Measurements from ENCODE around the gene RHCE.
A peak's percentile ranks its signal among the peaks of the same experiment; 100 is the strongest.
"Not testable (repeated sequence)": the region's sequence is repeated elsewhere in the genome, so short reads cannot be mapped to it uniquely, and the experiment has no call there.

RHCE gene

DNA sequence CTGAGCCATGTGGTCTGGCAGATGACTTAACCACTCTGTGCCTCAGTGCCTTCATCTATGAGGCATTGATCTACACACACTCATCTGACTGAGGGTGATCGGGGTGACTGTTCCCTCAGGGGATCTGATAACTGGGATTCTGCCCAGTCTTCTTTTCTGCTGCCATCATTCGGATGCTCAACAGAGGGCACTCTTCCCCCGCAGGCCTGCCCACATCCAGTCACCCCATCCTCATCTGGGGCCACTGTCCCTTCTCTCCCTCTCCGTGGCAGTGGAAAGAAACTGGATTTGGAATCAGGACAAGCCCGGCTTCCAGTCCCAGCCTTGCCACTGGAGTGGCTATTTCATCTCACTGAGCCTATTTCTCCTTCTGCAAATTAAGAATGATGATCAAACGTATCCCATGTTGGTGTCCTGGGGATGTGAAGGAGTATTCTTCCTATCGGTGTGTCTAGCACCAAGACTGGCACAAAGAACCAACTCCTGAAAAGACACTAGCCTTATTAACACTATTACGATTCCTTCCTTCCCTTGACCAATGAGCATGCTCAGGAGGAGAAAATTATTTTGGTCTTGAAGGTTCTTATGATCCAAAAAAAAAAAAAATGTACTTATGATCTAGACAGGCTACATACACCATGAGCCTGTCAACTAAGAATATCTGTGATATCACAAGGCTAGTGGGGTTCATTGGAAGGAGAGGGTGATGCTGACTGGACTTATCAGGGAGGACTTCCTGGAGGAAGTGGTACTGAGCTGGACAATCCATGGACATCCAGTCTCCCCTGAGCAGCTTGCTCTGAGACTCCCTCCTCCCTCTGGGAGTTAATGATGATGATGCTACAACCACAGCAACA is 17.4 kb downstream of the RHCE start:
- peak in 17 of 56 donors; percentile 1 to 41 (median 6) for DNase-seq

DNA sequence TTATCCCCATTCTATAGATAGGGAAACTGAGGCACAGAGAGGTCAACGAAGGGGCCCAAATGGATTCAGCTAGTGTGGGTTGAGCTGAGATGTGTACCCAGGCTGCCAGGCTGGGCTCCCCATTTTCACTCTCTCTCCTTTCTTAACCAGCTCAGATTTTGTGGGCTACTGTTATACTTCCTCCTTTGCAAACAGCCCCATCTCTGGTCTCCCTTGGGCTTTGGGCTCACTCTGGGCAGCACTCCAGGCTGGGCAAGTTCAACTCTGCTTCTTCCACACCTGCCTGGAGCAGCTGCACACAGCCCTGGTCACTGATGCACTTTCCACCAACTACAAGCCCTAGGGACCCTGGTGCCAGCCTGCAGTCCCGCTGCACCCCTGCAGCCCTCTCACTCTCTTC is 22.5 kb downstream of the RHCE start:
- not testable (repeated sequence) for DNase-seq

DNA sequence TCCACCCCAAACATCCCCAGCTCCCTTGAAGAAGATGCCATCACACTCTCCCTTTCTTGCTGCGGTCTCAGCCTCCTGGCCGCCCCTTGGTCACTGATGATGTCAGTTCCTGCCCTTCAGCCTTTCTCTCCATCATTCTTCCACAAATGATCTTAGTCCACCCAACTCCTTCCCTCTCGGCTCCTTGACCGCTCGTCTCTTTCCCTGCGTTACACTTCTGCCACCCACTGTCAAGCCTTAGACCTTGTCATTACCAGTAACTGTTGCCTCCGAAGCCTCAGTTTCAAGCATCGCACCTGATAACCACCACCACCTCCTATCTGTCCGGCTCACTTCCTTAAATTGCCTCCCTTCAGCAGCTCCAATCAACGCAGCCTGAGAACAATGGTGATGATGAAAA is 23.1 kb downstream of the RHCE start:
- not testable (repeated sequence) for DNase-seq

DNA sequence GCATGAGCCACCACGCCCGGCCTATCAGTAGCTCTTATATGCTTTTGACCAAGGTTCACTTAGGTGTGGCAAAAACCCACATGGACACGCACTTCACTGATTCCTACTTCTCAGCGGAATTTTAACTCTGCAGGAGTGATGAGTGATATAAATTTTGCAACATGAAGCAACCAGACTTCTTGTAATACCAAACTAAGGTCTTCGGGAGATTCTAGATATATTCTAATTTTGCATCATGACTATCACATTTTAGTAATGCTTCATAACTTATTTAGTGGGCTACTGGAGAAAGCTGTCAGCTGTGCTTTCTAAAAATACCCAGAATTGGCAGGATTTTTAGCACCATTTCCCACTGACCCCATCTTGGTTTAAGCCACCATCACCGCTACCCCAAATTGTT is 27.8 kb downstream of the RHCE start:
- DNase-seq: no peak

DNA sequence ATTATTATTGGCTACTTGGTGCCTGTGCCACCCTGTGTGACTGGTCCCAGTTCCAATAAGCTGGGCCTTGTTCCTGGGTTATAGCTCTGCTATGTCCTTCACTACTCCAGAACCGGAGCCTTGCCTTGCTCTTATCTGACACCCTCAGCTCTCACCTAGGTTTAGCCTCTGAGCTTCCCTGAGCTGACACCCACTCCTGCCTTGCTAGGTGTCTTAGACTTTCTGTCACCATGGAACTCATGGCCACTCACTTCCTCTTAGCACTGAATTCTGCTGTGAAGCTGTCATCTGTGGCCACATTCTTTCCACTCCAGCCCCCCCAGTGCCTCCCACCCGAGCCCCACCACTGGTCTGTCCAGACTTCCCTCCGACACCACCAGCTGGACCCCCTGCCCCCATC is 30.9 kb downstream of the RHCE start:
- DNase-seq: not testable (repeated sequence)

DNA sequence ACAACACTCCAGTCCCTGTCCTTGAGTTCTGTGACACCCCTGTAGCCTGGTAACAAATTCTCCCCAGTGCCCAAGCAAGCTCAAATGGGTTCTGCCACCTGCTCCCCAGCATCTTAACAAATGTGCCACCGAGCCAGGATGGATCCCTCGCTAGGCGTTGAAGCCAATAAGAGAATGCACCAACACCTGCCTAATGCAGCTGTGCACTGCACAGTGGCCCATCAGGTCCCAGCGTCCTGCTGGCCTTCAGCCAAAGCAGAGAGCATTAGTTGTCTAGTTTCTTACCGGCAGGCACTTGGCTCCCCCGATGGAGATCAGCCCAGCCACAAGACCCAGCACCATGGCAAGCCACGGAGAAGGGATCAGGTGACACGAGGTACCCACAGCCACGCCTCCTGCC is 31.9 kb downstream of the RHCE start:
- DNase-seq: not testable (repeated sequence)

DNA sequence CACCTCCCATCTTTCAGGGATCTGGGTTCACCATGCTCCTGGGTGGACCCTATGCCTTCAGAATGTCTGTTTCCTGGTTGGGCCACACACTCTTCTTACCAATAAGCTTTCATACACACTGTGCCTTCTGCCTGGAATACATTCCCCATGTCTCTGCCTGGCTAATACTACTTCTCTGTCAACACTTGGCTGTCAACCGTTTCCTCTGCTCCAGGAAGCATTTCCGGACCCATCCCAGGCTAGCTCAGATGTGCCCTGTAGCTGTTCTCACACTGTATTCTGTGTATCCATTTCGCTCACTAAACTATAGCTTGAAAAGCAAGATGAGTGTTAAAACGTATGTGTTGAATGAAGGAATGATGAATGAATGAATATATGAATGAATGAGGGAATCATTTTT is 33.5 kb downstream of the RHCE start:
- not testable (repeated sequence) for DNase-seq

DNA sequence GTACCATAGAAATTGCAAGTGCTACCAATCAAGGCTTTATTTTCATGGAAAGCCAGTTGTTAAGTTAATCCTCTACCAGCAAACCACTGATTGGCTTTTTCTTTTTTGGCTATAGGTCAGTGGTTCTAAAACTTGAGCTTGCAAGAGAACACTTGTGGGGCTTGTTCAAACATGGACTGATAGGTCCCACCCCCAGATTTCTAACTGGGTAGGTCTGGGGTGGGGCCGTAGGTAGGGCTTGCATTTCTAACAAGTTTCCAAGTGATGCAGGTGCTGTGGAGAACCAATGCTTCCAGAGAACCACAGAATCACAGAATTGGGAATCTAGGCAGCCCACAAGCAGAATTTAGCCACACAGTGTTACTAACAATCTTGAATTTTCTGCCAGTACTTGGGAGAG is 36.8 kb downstream of the RHCE start:
- not testable (repeated sequence) for DNase-seq

DNA sequence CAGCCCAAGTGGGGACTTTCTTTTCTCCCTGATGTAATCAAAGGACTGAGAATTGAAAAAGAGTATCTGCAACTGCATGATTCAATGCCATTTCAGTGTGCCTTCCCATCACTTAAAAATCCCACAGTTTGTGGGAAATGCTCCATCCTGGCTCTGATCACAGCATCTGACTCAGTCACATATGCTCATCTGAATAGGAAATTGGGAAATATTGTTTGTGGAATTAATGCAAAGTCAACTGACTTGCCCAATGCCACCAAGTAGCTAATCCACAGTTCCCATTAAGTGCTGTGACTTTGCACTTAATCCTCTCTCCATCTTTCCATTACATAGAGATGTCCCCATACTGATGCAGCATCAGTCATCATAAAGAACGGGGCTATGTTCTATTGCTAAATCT is 37.5 kb downstream of the RHCE start:
- not testable (repeated sequence) for DNase-seq

DNA sequence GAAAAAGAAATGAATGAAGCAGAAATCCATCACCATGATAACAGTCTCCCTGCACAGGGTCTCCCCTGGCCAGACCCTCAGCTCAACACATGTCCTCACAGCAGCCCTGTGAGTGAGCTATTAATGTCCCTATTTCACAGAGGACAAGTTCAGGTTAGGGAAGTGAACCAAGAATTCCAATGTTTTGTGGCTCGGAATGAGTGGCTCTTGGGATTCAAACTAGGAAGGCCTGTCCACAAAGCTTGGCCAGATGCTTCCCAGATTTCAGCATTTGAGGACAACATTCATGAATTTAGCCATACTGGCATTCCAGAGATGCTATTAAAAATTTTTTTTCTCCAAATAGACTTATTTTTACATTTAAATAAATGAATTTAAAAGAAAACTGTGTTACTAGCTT is 38.1 kb downstream of the RHCE start:
- DNase-seq: not testable (repeated sequence)

DNA sequence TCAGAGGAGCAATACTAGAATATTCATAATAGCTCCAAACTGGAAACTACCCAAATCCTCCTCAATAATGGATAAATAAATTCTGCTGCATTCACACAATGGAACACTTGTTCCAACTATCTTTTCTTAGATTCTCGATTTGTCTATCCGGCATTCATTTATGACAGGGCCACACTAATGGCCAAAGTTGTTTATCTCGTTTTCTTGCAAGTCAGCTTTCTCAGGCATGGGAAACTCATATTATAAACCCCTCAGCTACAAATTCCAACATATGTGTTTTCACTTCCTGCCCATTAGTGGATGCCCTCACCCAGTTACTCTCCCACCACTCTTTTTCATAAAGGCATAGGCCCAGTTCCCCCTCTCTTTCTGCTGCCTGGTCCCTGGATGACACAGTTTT is 42.3 kb downstream of the RHCE start:
- not testable (repeated sequence) for DNase-seq

DNA sequence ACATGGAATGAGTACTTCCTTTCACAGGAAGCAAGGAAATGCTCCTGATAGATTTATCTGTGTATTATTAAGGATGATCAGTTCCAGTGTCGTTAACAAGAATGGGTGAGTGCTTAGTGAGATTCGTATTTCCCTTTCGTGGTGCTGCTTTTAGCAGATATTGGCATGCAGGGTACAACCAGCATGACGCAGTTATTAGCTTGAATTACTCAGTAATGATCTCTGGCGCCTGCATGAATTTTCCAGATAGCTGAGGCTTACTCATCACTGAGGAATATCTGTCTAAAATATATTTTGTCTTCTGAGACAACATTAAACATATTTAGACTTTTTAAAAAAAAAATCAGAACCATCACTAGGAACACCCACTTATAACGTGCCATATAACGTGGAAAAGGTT is 48.9 kb downstream of the RHCE start:
- DNase-seq: peak in 1 of 56 donors; percentile 16

DNA sequence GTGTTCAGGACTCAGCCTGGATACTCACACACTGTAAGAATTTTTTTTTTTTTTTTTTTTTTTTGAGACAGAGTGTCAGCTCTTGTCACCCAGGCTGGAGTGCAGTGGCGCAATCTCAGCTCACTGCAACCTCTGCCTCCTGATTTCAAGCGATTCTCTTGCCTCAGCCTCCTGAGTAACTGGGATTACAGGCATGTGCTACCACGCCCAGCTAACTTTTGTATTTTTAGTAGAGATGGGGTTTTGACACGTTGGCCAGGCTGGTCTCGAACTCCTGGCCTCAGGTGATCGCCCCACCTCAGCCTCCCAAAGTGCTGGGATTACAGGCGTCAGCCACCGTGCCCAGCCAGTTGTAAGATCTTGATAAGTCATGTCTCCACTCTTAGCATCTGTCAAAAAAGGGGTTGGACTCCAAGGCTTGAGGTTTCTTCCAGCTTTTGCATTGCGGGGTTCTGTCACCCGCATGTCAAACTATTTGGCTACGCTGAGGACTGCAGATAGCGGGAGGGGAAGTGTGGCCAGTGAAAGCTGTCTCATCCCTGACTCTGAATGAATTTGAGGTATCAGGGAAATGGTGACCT is 50.8 kb downstream of the RHCE start:
- DNase-seq: not testable (repeated sequence)

DNA sequence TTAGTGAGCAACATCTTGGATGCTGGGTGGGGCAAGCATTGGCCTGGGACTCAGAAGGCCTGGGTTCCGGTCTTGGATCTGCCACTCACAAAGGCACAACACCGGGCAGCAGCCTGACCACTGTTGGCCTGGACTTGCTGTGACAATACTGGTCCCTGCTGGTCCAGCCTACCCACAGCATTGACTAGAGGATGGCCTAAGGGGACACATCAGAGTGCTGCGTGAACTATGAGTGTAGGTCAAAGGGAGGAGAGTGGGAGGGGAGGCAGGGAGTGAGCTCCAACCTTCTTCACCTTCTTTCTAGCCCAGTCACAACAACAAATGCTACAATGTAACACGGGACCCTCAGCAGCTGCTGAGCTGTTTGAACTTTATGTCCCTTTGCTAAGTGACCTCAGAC is 51.4 kb downstream of the RHCE start:
- DNase-seq: no peak

DNA sequence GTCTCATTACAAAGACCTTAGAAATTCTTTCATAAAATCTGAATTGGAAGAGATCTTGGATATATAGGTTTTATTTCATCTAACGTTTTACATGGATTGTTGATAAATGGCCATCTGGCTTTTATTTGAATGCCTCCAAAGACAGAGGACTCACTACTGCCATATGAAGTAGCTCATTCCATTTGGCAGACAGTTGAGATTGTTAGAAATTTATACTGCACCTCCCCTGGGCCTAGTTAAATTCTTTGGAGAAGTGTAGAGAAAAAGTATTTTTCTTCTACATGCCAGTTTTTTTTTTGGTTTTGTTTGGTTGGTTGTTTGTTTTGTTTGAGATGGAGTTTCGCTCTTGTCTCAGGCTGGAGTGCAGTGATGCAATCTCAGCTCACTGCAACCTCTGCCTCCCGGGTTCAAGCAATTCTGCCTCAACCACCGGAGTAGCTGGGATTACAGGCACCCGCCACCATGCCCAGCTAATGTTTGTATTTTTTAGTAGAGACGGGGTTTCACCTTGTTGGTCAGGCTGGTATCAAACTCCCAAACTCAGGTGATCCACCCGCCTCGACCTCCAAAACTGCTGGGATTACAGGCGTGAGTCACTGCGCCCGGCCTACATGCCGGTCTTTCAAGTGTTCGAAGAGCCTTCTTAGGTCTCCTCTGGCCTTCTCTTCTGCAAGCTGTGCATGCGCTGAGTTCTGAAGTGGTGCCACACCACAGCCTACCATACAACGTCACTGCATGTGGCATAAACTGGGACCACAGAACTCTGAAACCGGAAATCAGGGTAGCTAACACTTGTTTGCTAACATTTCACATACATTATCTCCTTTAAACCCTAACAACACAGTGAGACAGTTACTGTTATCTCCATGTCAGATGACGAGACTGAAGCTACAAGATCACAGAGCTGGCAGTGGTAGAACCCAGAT is 57.7 kb downstream of the RHCE start:
- DNase-seq: not testable (repeated sequence)

DNA sequence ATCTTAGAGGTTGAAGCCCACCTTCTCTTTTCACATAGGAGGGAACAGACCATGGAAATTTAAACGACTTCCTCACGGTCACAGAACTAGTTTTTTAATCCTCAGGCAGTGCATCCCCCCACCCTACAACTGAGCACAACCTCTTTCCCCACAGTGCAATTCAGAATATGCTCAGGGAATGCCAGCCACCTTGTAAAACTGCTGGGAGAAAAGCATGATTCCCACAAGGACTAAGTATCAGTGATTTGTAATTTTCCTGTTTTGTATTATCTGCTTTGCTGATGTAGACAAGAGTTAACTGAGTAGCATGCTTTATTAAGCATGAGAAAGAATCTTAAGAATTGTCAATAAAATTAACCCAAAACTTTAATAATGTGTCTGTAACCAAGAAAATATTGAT is 58.7 kb downstream of the RHCE start:
- DNase-seq: no peak

DNA sequence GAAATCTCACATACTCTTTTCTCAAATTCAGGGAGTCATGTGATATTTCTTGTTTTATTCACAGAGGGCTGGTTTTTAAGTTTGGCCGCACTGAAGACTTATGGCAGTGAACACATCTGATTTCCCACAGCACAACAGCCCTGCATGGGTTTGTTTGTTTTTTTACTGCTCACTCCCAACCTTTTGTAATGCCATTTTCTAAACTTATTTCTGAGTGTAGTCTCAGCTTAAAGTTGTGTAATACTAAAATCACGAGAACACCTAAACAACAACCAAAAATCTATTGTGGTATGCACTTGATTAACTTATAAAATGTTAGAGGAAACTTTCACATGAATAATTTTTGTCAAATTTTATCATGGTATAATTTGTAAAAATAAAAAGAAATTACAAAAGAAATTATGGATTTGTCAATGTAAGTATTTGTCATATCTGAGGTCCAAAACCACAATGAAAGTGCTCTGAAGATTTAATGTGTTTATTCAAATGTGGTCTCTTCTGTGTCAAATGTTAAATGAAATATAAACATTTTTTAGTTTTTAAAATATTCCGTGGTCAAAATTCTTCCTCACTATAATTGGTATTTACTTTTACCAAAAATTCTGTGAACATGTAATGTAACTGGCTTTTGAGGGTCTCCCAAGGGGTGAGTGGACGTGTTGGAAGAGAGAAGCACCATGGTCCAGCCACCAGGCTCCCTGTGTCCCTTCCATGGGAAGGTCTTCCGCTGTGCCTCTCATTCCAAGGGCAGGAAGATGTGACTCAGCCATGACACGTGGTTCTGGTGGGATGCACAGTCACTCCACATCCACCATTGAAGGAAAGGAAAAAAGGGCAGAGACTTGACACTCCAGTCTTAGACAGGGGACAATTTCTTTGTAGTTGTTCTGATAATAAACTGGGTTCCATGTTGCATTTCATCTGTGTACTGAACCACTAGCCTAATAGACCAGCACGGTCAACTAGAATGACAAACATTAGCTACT is 59.7 kb downstream of the RHCE start:
- DNase-seq: no peak

DNA sequence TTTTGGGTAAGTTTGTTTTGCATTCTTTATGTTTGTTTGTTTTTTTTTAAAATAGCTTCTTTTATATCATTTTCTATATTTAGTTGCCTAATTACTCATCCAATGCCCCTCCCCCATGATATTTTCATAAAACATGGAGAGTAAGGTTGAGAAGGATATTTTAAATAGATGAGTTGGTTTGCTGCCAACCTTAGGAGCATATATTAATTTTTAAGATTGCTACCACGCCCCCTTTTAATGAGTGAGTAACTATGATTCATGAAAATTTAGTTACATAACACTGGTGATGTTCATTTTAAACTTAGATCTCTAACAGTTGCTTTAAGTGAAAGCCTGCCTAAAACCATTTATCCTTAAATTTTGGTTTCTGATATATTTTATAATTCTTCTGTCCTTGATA is 63.8 kb downstream of the RHCE start:
- DNase-seq: no peak

DNA sequence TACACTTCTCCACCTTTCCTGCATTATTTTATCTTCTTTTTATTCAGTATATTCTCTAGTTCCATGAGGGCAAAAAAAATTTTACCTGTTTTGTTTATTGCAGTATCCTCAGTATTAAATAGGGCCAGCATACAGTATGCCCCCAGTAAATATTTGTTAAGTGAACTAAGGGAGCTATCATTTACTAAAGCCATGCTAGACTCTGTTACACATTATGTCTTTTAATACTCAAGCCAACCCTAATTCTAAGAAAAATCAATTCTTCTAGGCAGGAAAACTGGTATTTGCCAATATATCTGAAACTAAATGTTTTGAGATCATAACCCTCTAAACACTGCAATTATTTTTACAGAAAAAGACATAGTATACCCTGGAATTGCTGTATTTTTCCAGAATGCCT is 64.2 kb downstream of the RHCE start:
- DNase-seq: no peak

DNA sequence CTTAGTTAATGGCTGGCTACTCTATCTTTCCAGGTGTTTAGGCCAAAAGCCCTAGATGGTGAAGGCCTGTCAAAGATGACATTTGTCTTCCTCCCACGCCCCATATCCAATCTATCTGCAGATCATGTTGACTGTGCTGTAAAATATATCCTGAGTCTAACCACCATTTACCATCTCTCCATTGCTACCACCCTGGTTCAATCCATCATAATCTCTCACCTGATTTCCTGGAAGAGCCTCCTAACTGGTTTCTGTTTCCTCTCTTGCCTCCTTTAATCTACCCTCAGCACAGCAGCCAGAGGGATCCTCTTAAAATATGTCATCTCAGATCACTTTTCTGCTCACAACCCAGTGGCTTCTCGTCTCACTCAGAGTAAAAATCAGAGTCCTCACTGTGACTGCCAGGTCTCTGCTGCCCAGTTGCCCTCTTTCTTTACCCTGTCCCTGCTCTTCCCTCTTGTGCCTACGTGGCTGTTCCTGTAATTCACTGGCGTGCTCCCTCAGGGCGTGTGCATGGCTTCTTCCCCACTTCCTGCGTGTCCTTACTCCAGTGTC is 64.7 kb downstream of the RHCE start:
- no peak for DNase-seq
